Activated CD8-positive, alpha-beta memory T cell treated with anti-CD3 and anti-CD28 coated beads, Interleukin-2, amount 50 U/mL, for 1 hour (primary cell): ENCODE data around the gene PPP6R3.

ENCODE experiments used
- DNase-seq: peaks from one replicate; pipeline ENCODE4 v3.0.0-alpha.2; 2020; ENCODE audit errors: extremely low read depth

PPP6R3 gene

GRCh38 chr11:68495220-68495729 lies 34.7 kb downstream of the PPP6R3 start:
- no peak for DNase-seq

- no peak for DNase-seq
These were observed 35.3 kb downstream of the PPP6R3 start for GRCh38 chr11:68495872-68496271.

GRCh38 chr11:68497761-68498160 lies 37.2 kb downstream of the PPP6R3 start:
- DNase-seq = no peak

GRCh38 chr11:68498321-68498720 lies 37.8 kb downstream of the PPP6R3 start:
- no peak for DNase-seq

GRCh38 chr11:68498903-68499883 lies 38.6 kb downstream of the PPP6R3 start:
- no peak for DNase-seq

GRCh38 chr11:68500206-68500605 lies 39.7 kb downstream of the PPP6R3 start:
- DNase-seq = no peak

GRCh38 chr11:68501813-68502212 lies 41.3 kb downstream of the PPP6R3 start:
- no peak for DNase-seq

GRCh38 chr11:68503251-68503687 lies 42.7 kb downstream of the PPP6R3 start:
- DNase-seq = no peak

- no peak for DNase-seq
These were observed 43.2 kb downstream of the PPP6R3 start for GRCh38 chr11:68503792-68504191.

- no peak for DNase-seq
These were observed 44.0 kb downstream of the PPP6R3 start for GRCh38 chr11:68504432-68505066.

- DNase-seq = no peak
These were observed 45.0 kb downstream of the PPP6R3 start for GRCh38 chr11:68505596-68505995.

- DNase-seq = no peak
These were observed 46.4 kb downstream of the PPP6R3 start for GRCh38 chr11:68506908-68507307.

- DNase-seq = no peak
These were observed 47.9 kb downstream of the PPP6R3 start for GRCh38 chr11:68508425-68508824.

- no peak for DNase-seq
These were observed 48.5 kb downstream of the PPP6R3 start for GRCh38 chr11:68509066-68509465.

- no peak for DNase-seq
These were observed 53.5 kb downstream of the PPP6R3 start for GRCh38 chr11:68513930-68514487.

GRCh38 chr11:68517121-68517741 lies 56.7 kb downstream of the PPP6R3 start:
- DNase-seq = no peak

GRCh38 chr11:68518191-68518590 lies 57.6 kb downstream of the PPP6R3 start:
- DNase-seq = no peak

- DNase-seq = no peak
These were observed 61.6 kb downstream of the PPP6R3 start for GRCh38 chr11:68521969-68522652.

GRCh38 chr11:68523033-68523432 lies 62.5 kb downstream of the PPP6R3 start:
- DNase-seq = no peak

GRCh38 chr11:68523743-68524142 lies 63.2 kb downstream of the PPP6R3 start:
- no peak for DNase-seq

GRCh38 chr11:68524213-68524612 lies 63.7 kb downstream of the PPP6R3 start:
- DNase-seq = no peak
